Stomach (tissue), 9 donors: ENCODE results near the gene ATN1. TPM values are rescaled to one million over a fixed set of nuclear protein-coding genes. Genes with fewer than 3 reads are reported as not detected.

ENCODE experiments used
- DNase-seq, 2 donors: peaks; one replicate each; pipeline versions ENCODE4 v3.0.0 to v3.0.0-alpha.2; 2013 to 2019
- H3K27ac ChIP-seq, 5 donors: fragments of 200-600 bp in 4 of 5; sonication (generic) in 4 of 5; one replicate each; pipeline ENCODE4 v1.5.1; 2013 to 2019; ENCODE audit warnings: mild to moderate bottlenecking in 1 of 5, moderate library complexity in 1 of 5
- H3K27me3 ChIP-seq, 3 donors: fragments of 200-600 bp; sonication (generic); one replicate each; pipeline ENCODE4 v1.5.1; 2017 to 2019; ENCODE audit warnings: mixed run types in 1 of 3
- H3K36me3 ChIP-seq, 4 donors: fragments of 200-600 bp; sonication (generic); 1 replicate in 3 of 4; 2 replicates in 1 of 4; pipeline ENCODE4 v1.5.1; 2016 to 2019
- H3K4me1 ChIP-seq, 4 donors: fragments of 200-600 bp; sonication (generic); one replicate each; pipeline ENCODE4 v1.5.1; 2016 to 2019
- H3K4me3 ChIP-seq, 4 donors: fragments of 200-600 bp; sonication (generic) in 3 of 4; one replicate each; pipeline ENCODE4 v1.5.1; 2016 to 2019; ENCODE audit warnings: mild to moderate bottlenecking in 1 of 4
- H3K9me3 ChIP-seq, 4 donors: fragments of 200-600 bp; sonication (generic); one replicate each; pipeline ENCODE4 v1.5.1; 2016 to 2019
- CTCF ChIP-seq, 7 experiments: fragments of 450-650 bp in 4 of 7; fragments of 200-600 bp in 3 of 7; sonication (generic) in 3 of 7; IDR thresholded peaks; one replicate each; pipeline ENCODE4 v1.5.1; 2016 to 2019; ENCODE audit warnings: antibody characterized with exemption in 7 of 7, control low read depth in 2 of 7, mild to moderate bottlenecking in 1 of 7
- EP300 ChIP-seq: sonication (generic); formaldehyde crosslinking; IDR thresholded peaks from one replicate; pipeline ENCODE4 v1.6.1; 2017; ENCODE audit warnings: antibody characterized with exemption
- POLR2A ChIP-seq, 4 donors: fragments of 450-650 bp; IDR thresholded peaks; one replicate each; pipeline ENCODE4 v1.6.1; 2016; ENCODE audit warnings: antibody characterized with exemption in 4 of 4, control low read depth in 2 of 4, mild to moderate bottlenecking in 1 of 4, moderate library complexity in 1 of 4
- POLR2AphosphoS5 ChIP-seq, 3 donors: sonication (generic); formaldehyde crosslinking; IDR thresholded peaks; one replicate each; pipeline ENCODE4 v1.6.1; 2016; ENCODE audit warnings: antibody characterized with exemption in 3 of 3
- WGBS, 5 donors: extraction: QIAGEN DNeasy Blood & Tissue Kit in 3 of 5; methylation state at CpG; one replicate each; pipeline versions ENCODE4 v1.1.5 to v1.1.7; 2013 to 2018; 5-methylcytosine and 5-hydroxymethylcytosine counted together
- intact Hi-C: fragments of 100-400 bp; cut with DNase I; formaldehyde crosslinking; loops from one replicate; pipeline ENCODE4 v1.15.1; 2023; ENCODE audit warnings: low total_unique reads
- polyA plus RNA-seq, 3 donors: library from polyadenylated mRNA; stranded (reverse); fragments of 200-250 nt; gene quantifications; one replicate each; pipeline ENCODE4 v1.2.3, GENCODE V29; 2013
- total RNA-seq, 5 donors: library from RNA; depleted of rRNA; stranded (reverse); fragments of >200 nt; gene quantifications; one replicate each; pipeline versions ENCODE4 v1.1.0 to v1.2.3, GENCODE V29; 2014 to 2016
- donor health status: healthy with polysubstance abuse.
- donor health status: Bipolar disorder and iron deficiency.
- donor health status: healthy.

Gene ATN1
- total and polyA plus RNA-seq, 8 donors = 23.3 to 694 (median 73.5) TPM

GRCh38 chr12:6929466-6930452, 2.0 kb downstream of the ATN1 start:
- intact Hi-C loops = no loop called here
- peak overlapping the region; percentile 64 to 95 (median 86) for H3K4me3 ChIP-seq
- H3K36me3 ChIP-seq = peaks cover 9 to 22% (median 16%) of the 10 kb centered on the region in 4 donors
- H3K27me3 ChIP-seq = no peaks in the 10 kb centered on the region
- peak overlapping the region; percentile 90 to 99 (median 97) for H3K27ac ChIP-seq
- TF ChIP-seq POLR2A (IDR thresholded peaks at IDR 0.05) (no peak), EP300 (no peak), CTCF (IDR thresholded peaks at IDR 0.05) (no peak), POLR2AphosphoS5 (IDR thresholded peaks at IDR 0.05) (no peak)
- no peak for DNase-seq
- H3K4me1 ChIP-seq = peaks cover 52 to 89% (median 74%) of the 10 kb centered on the region in 4 donors
- WGBS, 5 donors = 32 to 39% (median 34%) methylated on average over 7 of the region's 7 CpGs
- no peaks in the 10 kb centered on the region for H3K9me3 ChIP-seq

- WGBS, 5 donors = 49 to 76% (median 64%) methylated on average over 1 of the region's 1 CpG
- no peaks in the 10 kb centered on the region for H3K27me3 ChIP-seq
- no peaks in the 10 kb centered on the region for H3K9me3 ChIP-seq
- no peak overlapping the region for H3K4me3 ChIP-seq
- no peak for TF ChIP-seq CTCF (IDR thresholded peaks at IDR 0.05)
- no peak for DNase-seq
- H3K36me3 ChIP-seq = peaks cover 20 to 44% (median 36%) of the 10 kb centered on the region in 4 donors
- intact Hi-C loops = no loop called here
- peaks cover 37 to 91% (median 69%) of the 10 kb centered on the region in 4 donors for H3K4me1 ChIP-seq
- H3K27ac ChIP-seq = peak overlapping the region in 4 of 5 donors; percentile 36 to 98 (median 74)
Measured at GRCh38 chr12:6932766-6933165, 5.0 kb downstream of the ATN1 start.

DNA sequence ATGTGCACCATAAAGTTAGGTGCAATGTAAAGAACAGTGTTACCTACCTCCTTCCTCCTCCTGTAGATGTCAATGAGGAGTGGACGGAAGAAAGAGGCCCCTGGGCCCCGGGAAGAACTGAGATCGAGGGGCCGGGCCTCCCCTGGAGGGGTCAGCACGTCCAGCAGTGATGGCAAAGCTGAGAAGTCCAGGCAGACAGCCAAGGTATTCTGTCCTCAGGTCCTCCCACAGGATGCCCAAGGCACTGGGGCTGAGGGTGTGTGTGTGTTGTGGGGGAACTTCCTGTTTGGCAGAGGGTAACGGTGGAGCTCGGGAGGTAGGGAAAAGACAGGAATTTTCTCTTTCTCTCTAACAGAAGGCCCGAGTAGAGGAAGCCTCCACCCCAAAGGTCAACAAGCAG, 6.4 kb downstream of the ATN1 start:
- H3K4me1 ChIP-seq = peaks cover 45 to 97% (median 78%) of the 10 kb centered on the region in 4 donors
- H3K27me3 ChIP-seq = no peaks in the 10 kb centered on the region
- no peaks in the 10 kb centered on the region for H3K9me3 ChIP-seq
- peak in 1 of 2 donors; percentile 55 for DNase-seq
- H3K27ac ChIP-seq = peak overlapping the region; percentile 37 to 98 (median 70)
- WGBS, 5 donors = 23 to 41% (median 28%) methylated on average over 8 of the region's 8 CpGs
- no peak overlapping the region for H3K4me3 ChIP-seq
- H3K36me3 ChIP-seq = peaks cover 20 to 45% (median 42%) of the 10 kb centered on the region in 4 donors
- intact Hi-C loops = no loop called here
- TF ChIP-seq POLR2AphosphoS5 (IDR thresholded peaks at IDR 0.05) (peak in 1 of 3 donors; percentile 15), CTCF (IDR thresholded peaks at IDR 0.05) (no peak)

DNA sequence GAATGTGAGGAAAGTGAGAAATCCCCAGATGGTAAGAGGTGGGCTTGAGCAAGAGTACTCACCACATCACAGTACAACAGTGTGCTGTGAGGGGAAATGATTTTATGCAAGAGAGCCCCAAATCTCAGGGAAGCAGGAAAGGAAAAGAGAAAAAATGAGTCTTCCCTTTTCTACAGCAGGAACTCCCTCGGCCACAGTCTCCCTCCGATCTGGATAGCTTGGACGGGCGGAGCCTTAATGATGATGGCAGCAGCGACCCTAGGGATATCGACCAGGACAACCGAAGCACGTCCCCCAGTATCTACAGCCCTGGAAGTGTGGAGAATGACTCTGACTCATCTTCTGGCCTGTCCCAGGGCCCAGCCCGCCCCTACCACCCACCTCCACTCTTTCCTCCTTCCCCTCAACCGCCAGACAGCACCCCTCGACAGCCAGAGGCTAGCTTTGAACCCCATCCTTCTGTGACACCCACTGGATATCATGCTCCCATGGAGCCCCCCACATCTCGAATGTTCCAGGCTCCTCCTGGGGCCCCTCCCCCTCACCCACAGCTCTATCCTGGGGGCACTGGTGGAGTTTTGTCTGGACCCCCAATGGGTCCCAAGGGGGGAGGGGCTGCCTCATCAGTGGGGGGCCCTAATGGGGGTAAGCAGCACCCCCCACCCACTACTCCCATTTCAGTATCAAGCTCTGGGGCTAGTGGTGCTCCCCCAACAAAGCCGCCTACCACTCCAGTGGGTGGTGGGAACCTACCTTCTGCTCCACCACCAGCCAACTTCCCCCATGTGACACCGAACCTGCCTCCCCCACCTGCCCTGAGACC, 7.8 kb downstream of the ATN1 start:
- Histone ChIP-seq H3K36me3 (peaks cover 20 to 57% (median 53%) of the 10 kb centered on the region in 4 donors), H3K27me3 (no peaks in the 10 kb centered on the region), H3K4me3 (no peak overlapping the region), H3K4me1 (peaks cover 30 to 95% (median 68%) of the 10 kb centered on the region in 4 donors), H3K27ac (peak overlapping the region; percentile 9 to 98 (median 91)), H3K9me3 (no peaks in the 10 kb centered on the region)
- no peak for DNase-seq
- 63 to 77% (median 67%) methylated on average over 12 to 14 of the region's 14 CpGs for WGBS, 5 donors
- TF ChIP-seq POLR2A (IDR thresholded peaks at IDR 0.05) (no peak), EP300 (no peak), POLR2AphosphoS5 (IDR thresholded peaks at IDR 0.05) (no peak), CTCF (IDR thresholded peaks at IDR 0.05) (no peak)
- intact Hi-C loops = no loop called here
